Measurements from ENCODE around the gene TMEM217. TPM values are rescaled to one million over a fixed set of nuclear protein-coding genes. Genes with fewer than 3 reads are reported as not detected.

Gene TMEM217
- total and polyA plus RNA-seq, 2 experiments from 2014 or later, result 1.3 to 4.5 TPM

DNA sequence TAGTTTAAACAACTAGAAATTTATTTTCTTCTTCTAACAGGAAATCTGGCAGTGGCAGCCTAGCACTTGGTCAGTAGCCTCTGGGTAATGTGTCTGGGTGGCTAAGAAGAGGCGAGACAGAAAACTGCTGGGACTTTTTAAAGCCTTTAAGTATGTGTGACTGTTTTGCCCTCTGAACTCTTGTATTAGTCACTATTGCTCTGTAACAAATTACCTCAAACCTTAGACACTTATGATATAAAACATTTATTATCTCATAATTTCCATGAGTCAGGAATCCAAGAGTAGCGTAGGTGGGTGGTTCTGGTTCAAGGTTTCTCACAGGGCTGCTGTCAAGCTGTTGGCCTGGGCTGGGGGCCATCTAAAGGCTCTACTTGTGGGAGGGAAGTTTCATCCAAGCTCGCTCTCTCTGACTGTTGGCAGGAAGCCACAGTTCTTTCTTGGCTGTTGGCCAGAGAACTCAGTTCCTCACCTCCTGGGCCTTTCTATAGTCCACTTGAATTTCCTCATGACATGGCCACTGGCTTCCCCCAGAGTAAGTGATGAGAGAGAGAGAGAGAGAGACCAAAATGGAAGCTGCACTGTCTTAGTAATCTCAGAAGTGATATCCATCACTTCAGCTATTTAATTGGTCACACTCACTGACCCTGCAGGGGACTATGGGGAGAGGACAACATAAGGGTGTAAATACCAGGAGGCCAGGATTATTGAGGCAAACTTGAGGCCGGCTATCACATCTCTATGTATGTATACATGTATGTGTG lies 17.8 kb downstream of the TMEM217 start:
- Histone ChIP-seq H3K27me3 (no peaks in the 10 kb centered on the region), H3K36me3 (no peaks in the 10 kb centered on the region), H3K27ac (peak overlapping the region; percentile 61), H3K4me1 (ENCODE audit: low read depth) (peaks cover 5% of the 10 kb centered on the region), H3K4me3 (no peak overlapping the region), H3K9me3 (ENCODE audit: low read depth) (no peaks in the 10 kb centered on the region)
- DNase-seq (ENCODE audit: low read depth in 1 of 2, low spot score in 1 of 2), result peak; percentile 89 to 99
- TF ChIP-seq, protein P1, sequence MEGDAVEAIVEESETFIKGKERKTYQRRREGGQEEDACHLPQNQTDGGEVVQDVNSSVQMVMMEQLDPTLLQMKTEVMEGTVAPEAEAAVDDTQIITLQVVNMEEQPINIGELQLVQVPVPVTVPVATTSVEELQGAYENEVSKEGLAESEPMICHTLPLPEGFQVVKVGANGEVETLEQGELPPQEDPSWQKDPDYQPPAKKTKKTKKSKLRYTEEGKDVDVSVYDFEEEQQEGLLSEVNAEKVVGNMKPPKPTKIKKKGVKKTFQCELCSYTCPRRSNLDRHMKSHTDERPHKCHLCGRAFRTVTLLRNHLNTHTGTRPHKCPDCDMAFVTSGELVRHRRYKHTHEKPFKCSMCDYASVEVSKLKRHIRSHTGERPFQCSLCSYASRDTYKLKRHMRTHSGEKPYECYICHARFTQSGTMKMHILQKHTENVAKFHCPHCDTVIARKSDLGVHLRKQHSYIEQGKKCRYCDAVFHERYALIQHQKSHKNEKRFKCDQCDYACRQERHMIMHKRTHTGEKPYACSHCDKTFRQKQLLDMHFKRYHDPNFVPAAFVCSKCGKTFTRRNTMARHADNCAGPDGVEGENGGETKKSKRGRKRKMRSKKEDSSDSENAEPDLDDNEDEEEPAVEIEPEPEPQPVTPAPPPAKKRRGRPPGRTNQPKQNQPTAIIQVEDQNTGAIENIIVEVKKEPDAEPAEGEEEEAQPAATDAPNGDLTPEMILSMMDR (IDR thresholded peaks at IDR 0.05; ENCODE audit: low read depth, low read length), result no peak

DNA sequence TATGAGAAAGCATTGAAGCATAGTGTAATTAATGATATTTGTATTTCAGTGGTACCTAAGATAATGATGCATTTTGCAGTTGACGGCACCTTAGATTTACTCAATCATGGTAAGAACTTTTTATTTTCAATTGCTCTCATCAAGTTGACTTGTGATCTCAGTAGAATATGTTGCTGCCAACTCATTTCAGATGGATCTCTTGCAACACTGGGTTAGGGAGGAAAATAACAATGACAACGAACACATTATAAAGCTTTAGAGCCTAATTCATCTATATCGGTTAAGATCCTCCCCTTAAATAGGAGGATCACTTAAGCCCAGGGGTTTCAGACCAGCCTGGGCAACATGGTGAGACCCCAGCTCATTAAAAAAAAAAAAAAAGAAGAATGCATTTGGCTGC lies 18.4 kb downstream of the TMEM217 start:
- no peaks in the 10 kb centered on the region for H3K36me3 ChIP-seq
- DNase-seq (ENCODE audit: low read depth in 1 of 2, low spot score in 1 of 2), result peak in 1 of 2 donors; percentile 82
- H3K4me1 ChIP-seq (ENCODE audit: low read depth), result peaks cover 5% of the 10 kb centered on the region
- peak overlapping the region; percentile 61 for H3K27ac ChIP-seq
- H3K9me3 ChIP-seq (ENCODE audit: low read depth), result no peaks in the 10 kb centered on the region
- no peak overlapping the region for H3K4me3 ChIP-seq
- TF ChIP-seq, protein P1 (IDR thresholded peaks at IDR 0.05; ENCODE audit: low read depth, low read length), result no peak
- H3K27me3 ChIP-seq, result no peaks in the 10 kb centered on the region

DNA sequence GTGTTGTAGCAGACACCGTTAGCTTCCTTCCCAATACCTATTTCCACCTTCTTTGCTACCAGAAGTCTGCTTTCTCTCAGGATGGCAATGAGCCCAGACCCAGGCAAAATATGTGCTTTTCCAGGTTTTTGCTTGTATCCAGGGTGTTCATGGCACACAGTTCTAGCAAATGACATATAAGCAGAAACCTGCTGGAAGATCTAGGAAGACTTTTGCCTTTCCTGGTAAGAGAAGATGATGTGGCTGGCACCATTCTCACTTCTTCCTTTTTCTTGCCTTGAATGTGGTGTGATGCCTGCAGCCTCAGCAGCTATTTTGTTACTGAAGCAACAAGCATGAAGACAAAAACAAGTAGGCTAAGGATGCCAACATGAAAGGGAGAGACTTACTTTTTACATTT lies 19.6 kb downstream of the TMEM217 start:
- Histone ChIP-seq H3K9me3 (ENCODE audit: low read depth) (no peaks in the 10 kb centered on the region), H3K27ac (no peak overlapping the region), H3K27me3 (no peaks in the 10 kb centered on the region), H3K4me3 (no peak overlapping the region), H3K4me1 (ENCODE audit: low read depth) (peaks cover 5% of the 10 kb centered on the region), H3K36me3 (no peaks in the 10 kb centered on the region)
- TF ChIP-seq, protein P1 (IDR thresholded peaks at IDR 0.05; ENCODE audit: low read depth, low read length), result no peak
- no peak for DNase-seq (ENCODE audit: low read depth in 1 of 2, low spot score in 1 of 2)

DNA sequence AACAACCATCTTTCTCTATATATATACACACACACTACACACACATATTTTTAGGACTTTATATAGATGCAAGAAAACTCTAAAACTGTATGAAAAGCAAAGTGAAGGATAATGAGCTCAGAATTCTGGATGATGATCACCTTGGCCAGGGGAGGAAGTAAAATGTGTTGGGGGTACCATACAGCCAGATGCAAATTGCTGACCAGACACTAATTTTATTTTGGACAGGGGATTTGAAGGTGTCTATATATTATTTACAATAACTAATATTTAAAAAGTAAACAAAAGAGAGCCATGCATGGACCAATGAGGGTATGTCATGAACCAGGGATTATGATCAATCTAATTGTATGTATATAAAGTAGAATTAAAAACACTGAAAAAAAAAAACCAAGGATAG lies 20.2 kb downstream of the TMEM217 start:
- no peaks in the 10 kb centered on the region for H3K36me3 ChIP-seq
- H3K9me3 ChIP-seq (ENCODE audit: low read depth), result no peaks in the 10 kb centered on the region
- no peaks in the 10 kb centered on the region for H3K27me3 ChIP-seq
- TF ChIP-seq, protein P1 (IDR thresholded peaks at IDR 0.05; ENCODE audit: low read depth, low read length), result no peak
- H3K27ac ChIP-seq, result no peak overlapping the region
- no peak for DNase-seq (ENCODE audit: low read depth in 1 of 2, low spot score in 1 of 2)
- H3K4me1 ChIP-seq (ENCODE audit: low read depth), result peaks cover 5% of the 10 kb centered on the region
- no peak overlapping the region for H3K4me3 ChIP-seq

DNA sequence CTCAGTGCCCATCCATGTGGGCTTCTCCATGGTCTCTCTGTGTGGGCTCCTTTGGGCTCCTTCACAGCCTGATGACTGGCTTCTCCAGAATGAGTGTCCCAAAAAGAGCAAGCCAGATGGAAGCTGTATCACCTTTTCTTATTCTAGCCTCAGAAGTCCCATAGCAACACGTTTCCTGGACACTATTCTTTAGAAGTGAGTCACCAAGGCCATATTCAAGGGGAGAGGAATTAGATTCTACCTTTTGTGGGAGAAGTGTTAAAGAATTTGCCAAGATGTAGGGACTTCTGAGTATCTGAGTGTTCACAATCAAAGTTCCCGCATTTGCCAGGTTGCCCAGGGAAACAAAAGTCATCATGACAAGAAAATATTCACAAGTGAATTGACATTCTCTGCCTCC lies 21.0 kb downstream of the TMEM217 start:
- DNase-seq (ENCODE audit: low read depth in 1 of 2, low spot score in 1 of 2), result no peak
- TF ChIP-seq, protein P1 (IDR thresholded peaks at IDR 0.05; ENCODE audit: low read depth, low read length), result no peak
- H3K27ac ChIP-seq, result no peak overlapping the region

More for the DNA sequence above, 21.0 kb downstream of the TMEM217 start:
- Histone ChIP-seq H3K4me3 (no peak overlapping the region), H3K36me3 (no peaks in the 10 kb centered on the region), H3K9me3 (ENCODE audit: low read depth) (no peaks in the 10 kb centered on the region), H3K4me1 (ENCODE audit: low read depth) (peaks cover 5% of the 10 kb centered on the region), H3K27me3 (no peaks in the 10 kb centered on the region)
